Measurements from ENCODE around the gene SEC63. TPM values are rescaled to one million over a fixed set of nuclear protein-coding genes. Genes with fewer than 3 reads are reported as not detected.

SEC63 gene
- total and polyA plus RNA-seq, 4 donors: 20.7 to 69.4 (median 27.4) TPM

DNA sequence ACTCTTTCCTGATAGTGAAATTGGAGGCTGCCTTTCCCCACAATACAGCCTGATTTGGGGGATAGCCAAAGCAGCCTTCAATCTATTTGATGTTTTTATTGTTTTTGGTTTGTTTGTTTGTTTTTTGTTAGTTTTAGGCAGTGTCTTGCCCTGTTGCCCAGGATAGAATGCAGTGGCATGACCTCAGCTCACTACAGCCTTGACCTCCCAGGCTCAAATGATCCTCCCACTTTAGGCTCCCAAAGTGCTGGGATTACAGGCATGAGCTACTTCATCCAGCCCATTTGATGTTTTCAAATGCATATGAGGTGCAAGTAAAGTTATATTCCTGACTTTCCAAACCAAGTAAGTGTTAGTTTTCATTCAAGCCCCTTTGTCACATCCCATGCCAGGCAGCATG, 41.3 kb upstream of the SEC63 start:
- H3K9ac ChIP-seq (ENCODE audit: low read depth in 1 of 2, low read length in 2 of 2): no peak overlapping the region
- DNase-seq (ENCODE audit: low spot score): no peak
- H3K36me3 ChIP-seq (ENCODE audit: control insufficient read depth in 4 of 4, insufficient read depth in 3 of 4, low read depth in 1 of 4, low read length in 3 of 4): no peaks in the 10 kb centered on the region
- TF ChIP-seq, protein P1, sequence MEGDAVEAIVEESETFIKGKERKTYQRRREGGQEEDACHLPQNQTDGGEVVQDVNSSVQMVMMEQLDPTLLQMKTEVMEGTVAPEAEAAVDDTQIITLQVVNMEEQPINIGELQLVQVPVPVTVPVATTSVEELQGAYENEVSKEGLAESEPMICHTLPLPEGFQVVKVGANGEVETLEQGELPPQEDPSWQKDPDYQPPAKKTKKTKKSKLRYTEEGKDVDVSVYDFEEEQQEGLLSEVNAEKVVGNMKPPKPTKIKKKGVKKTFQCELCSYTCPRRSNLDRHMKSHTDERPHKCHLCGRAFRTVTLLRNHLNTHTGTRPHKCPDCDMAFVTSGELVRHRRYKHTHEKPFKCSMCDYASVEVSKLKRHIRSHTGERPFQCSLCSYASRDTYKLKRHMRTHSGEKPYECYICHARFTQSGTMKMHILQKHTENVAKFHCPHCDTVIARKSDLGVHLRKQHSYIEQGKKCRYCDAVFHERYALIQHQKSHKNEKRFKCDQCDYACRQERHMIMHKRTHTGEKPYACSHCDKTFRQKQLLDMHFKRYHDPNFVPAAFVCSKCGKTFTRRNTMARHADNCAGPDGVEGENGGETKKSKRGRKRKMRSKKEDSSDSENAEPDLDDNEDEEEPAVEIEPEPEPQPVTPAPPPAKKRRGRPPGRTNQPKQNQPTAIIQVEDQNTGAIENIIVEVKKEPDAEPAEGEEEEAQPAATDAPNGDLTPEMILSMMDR (IDR thresholded peaks at IDR 0.05; ENCODE audit: low read depth, low read length, missing input control): no peak
- no peak for TF ChIP-seq HNF4G (IDR thresholded peaks at IDR 0.05)
- TF ChIP-seq SP1 (IDR thresholded peaks at IDR 0.05): no peak
- TF ChIP-seq NR2F2 (IDR thresholded peaks at IDR 0.05): no peak
- TF ChIP-seq, protein P2, sequence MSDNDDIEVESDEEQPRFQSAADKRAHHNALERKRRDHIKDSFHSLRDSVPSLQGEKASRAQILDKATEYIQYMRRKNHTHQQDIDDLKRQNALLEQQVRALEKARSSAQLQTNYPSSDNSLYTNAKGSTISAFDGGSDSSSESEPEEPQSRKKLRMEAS (IDR thresholded peaks at IDR 0.05): no peak
- no peak for TF ChIP-seq RXRA (IDR thresholded peaks at IDR 0.05)
- no peak for TF ChIP-seq TAF1 (conservative IDR thresholded peaks at IDR 0.05)
- no peak for TF ChIP-seq YY1 (IDR thresholded peaks at IDR 0.05)
- no peak for TF ChIP-seq EGR1 (IDR thresholded peaks at IDR 0.05; ENCODE audit: low read depth in 2 of 2)
- no peak for TF ChIP-seq ZBTB33 (IDR thresholded peaks at IDR 0.05)
- TF ChIP-seq HNF4A (conservative IDR thresholded peaks at IDR 0.05): no peak
- TF ChIP-seq GABPA (IDR thresholded peaks at IDR 0.05 in 1 of 2, conservative IDR thresholded peaks at IDR 0.05 in 1 of 2): no peak
- no peak for TF ChIP-seq RAD21 (IDR thresholded peaks at IDR 0.05)
- no peak for TF ChIP-seq JUND (IDR thresholded peaks at IDR 0.05)
- no peak for TF ChIP-seq FOXA2 (IDR thresholded peaks at IDR 0.05)
- TF ChIP-seq, protein P3, sequence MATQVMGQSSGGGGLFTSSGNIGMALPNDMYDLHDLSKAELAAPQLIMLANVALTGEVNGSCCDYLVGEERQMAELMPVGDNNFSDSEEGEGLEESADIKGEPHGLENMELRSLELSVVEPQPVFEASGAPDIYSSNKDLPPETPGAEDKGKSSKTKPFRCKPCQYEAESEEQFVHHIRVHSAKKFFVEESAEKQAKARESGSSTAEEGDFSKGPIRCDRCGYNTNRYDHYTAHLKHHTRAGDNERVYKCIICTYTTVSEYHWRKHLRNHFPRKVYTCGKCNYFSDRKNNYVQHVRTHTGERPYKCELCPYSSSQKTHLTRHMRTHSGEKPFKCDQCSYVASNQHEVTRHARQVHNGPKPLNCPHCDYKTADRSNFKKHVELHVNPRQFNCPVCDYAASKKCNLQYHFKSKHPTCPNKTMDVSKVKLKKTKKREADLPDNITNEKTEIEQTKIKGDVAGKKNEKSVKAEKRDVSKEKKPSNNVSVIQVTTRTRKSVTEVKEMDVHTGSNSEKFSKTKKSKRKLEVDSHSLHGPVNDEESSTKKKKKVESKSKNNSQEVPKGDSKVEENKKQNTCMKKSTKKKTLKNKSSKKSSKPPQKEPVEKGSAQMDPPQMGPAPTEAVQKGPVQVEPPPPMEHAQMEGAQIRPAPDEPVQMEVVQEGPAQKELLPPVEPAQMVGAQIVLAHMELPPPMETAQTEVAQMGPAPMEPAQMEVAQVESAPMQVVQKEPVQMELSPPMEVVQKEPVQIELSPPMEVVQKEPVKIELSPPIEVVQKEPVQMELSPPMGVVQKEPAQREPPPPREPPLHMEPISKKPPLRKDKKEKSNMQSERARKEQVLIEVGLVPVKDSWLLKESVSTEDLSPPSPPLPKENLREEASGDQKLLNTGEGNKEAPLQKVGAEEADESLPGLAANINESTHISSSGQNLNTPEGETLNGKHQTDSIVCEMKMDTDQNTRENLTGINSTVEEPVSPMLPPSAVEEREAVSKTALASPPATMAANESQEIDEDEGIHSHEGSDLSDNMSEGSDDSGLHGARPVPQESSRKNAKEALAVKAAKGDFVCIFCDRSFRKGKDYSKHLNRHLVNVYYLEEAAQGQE (IDR thresholded peaks at IDR 0.05): no peak
- TF ChIP-seq ATF3 (IDR thresholded peaks at IDR 0.05): no peak
- no peak for TF ChIP-seq FOXA1 (IDR thresholded peaks at IDR 0.05)
- H3K27ac ChIP-seq (ENCODE audit: low read depth in 1 of 2, low read length in 2 of 2): no peak overlapping the region
- H3K4me3 ChIP-seq (ENCODE audit: low read depth in 1 of 3, low read length in 3 of 3): no peak overlapping the region
- no peaks in the 10 kb centered on the region for H3K9me3 ChIP-seq (ENCODE audit: control insufficient read depth in 4 of 4, low read length in 3 of 4)
- H3K27me3 ChIP-seq (ENCODE audit: control insufficient read depth in 4 of 4, insufficient read depth in 4 of 4, low read length in 3 of 4): no peaks in the 10 kb centered on the region
- H3K4me1 ChIP-seq (ENCODE audit: control insufficient read depth in 4 of 4, insufficient read depth in 4 of 4, low read length in 3 of 4): no peaks in the 10 kb centered on the region

Measured in liver (tissue), 9 donors.